Measurements from ENCODE around the gene IMMP2L. TPM values are rescaled to one million over a fixed set of nuclear protein-coding genes. Genes with fewer than 3 reads are reported as not detected.

Gene IMMP2L
- total and polyA plus RNA-seq, 2 of the 13 experiments (the other 11 are each of a cell fraction or from before 2014, with no cell fraction given): 7.8 to 16.9 TPM

DNA sequence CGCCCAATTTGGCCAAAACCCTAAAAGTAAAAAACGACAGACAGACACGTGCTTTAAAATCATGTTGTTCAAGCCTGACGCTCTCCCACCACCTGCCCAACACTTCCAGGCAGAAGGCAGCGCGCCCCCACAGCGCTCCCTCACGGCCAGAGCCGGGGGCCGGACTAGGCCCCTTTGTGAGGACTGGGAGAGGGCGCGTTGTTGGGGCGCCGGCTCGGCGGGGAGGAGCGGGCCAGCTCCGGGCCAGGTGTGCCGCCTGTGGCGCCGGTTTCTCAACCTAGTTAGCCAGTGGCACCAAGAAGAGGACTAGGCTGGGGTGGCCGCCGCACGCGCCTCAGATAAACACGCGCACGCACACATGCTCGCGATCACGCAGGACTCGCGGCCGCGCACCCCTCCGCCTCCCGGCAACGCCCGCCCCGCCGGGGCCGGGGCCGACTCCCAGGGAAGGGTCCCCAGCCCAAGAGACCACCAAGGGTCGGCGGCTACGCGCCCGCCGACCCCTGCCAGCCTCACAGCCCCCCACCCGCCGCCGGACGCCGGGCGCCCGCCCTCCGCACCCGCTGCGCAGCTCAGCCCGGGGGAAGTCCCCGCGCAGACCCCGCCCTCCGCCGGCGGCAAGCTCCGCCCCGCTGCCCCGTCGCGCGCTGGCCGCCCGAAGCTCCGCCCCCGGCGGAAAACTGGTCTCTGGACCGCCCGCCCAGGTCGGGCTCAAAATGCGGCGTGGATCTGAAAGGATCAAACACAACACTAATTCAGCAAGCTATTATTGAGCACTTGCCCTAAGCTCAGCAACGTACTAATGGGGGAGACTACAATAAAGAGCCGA, at the start of gene IMMP2L (continued):
- TF ChIP-seq SUZ12 (IDR thresholded peaks at IDR 0.05; ENCODE audit: low read depth, low read length): no peak
- no peak for TF ChIP-seq HNRNPUL1 (IDR thresholded peaks at IDR 0.05; ENCODE audit: low read depth, low read length)
- peak; percentile 72 for TF ChIP-seq KDM5B (CRISPR knock-in tag; IDR thresholded peaks at IDR 0.05; ENCODE audit: borderline replicate concordance)
- TF ChIP-seq, protein P1, sequence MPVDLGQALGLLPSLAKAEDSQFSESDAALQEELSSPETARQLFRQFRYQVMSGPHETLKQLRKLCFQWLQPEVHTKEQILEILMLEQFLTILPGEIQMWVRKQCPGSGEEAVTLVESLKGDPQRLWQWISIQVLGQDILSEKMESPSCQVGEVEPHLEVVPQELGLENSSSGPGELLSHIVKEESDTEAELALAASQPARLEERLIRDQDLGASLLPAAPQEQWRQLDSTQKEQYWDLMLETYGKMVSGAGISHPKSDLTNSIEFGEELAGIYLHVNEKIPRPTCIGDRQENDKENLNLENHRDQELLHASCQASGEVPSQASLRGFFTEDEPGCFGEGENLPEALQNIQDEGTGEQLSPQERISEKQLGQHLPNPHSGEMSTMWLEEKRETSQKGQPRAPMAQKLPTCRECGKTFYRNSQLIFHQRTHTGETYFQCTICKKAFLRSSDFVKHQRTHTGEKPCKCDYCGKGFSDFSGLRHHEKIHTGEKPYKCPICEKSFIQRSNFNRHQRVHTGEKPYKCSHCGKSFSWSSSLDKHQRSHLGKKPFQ (CRISPR knock-in tag; IDR thresholded peaks at IDR 0.05; ENCODE audit: insufficient replicate concordance): no peak
- TF ChIP-seq NFE2 (CRISPR knock-in tag; IDR thresholded peaks at IDR 0.05): no peak
- TF ChIP-seq TBP (CRISPR knock-in tag; IDR thresholded peaks at IDR 0.05): no peak
- 0 out of 2 replicates have a peak, but pooled peaks have one; percentile 91 for TF ChIP-seq ZNF343 (CRISPR knock-in tag; IDR thresholded peaks at IDR 0.05)
- TF ChIP-seq, protein P2, sequence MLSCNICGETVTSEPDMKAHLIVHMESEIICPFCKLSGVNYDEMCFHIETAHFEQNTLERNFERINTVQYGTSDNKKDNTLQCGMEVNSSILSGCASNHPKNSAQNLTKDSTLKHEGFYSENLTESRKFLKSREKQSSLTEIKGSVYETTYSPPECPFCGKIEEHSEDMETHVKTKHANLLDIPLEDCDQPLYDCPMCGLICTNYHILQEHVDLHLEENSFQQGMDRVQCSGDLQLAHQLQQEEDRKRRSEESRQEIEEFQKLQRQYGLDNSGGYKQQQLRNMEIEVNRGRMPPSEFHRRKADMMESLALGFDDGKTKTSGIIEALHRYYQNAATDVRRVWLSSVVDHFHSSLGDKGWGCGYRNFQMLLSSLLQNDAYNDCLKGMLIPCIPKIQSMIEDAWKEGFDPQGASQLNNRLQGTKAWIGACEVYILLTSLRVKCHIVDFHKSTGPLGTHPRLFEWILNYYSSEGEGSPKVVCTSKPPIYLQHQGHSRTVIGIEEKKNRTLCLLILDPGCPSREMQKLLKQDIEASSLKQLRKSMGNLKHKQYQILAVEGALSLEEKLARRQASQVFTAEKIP (CRISPR knock-in tag; IDR thresholded peaks at IDR 0.05; ENCODE audit: borderline replicate concordance): no peak
- TF ChIP-seq, protein P3, sequence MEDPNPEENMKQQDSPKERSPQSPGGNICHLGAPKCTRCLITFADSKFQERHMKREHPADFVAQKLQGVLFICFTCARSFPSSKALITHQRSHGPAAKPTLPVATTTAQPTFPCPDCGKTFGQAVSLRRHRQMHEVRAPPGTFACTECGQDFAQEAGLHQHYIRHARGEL (CRISPR knock-in tag; IDR thresholded peaks at IDR 0.05): no peak
- TF ChIP-seq ELF3 (CRISPR knock-in tag; IDR thresholded peaks at IDR 0.05): peak; percentile 23; the same call in 1 of the 2 replicates
- TF ChIP-seq KAT2B (IDR thresholded peaks at IDR 0.05; ENCODE audit: borderline replicate concordance, low read depth, low read length): no peak
- TF ChIP-seq MLLT10 (CRISPR knock-in tag; IDR thresholded peaks at IDR 0.05): no peak
- no peak for TF ChIP-seq CENPT (CRISPR knock-in tag; IDR thresholded peaks at IDR 0.05; ENCODE audit: low read depth)
- no peak; the same call in 1 of the 2 replicates for TF ChIP-seq ZNF296 (CRISPR knock-in tag; conservative IDR thresholded peaks at IDR 0.05)
- no peak for TF ChIP-seq ZNF354B (CRISPR knock-in tag; IDR thresholded peaks at IDR 0.05)
- TF ChIP-seq SOX6 (IDR thresholded peaks at IDR 0.05): no peak
- TF ChIP-seq SOX6 (CRISPR knock-in tag; IDR thresholded peaks at IDR 0.05): peak; percentile 29; the same call in 1 of the 2 replicates
- TF ChIP-seq NPAS2 (CRISPR knock-in tag; IDR thresholded peaks at IDR 0.05; ENCODE audit: borderline replicate concordance): no peak
- TF ChIP-seq TEAD3 (CRISPR knock-in tag; optimal IDR thresholded peaks at IDR 0.05; ENCODE audit: borderline replicate concordance): no peak
- TF ChIP-seq ATF7-NPFF (CRISPR knock-in tag; IDR thresholded peaks at IDR 0.05; ENCODE audit: low read depth): no peak
- TF ChIP-seq, protein P4, sequence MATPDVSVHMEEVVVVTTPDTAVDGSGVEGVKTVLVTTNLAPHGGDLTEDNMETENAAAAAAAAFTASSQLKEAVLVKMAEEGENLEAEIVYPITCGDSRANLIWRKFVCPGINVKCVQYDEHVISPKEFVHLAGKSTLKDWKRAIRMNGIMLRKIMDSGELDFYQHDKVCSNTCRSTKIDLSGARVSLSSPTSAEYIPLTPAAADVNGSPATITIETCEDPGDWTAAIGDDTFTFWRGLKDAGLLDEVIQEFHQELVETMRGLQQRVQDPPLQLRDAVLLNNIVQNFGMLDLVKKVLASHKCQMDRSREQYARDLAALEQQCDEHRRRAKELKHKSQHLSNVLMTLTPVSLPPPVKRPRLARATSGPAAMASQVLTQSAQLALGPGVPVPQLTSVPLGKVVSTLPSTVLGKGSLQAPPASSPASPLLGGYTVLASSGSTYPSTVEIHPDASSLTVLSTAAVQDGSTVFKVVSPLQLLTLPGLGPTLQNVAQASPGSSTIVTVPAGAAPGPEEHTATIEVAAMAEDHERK (CRISPR knock-in tag; IDR thresholded peaks at IDR 0.05; ENCODE audit: low read depth): no peak
- no peak for TF ChIP-seq ETV6 (CRISPR knock-in tag; conservative IDR thresholded peaks at IDR 0.05)

Measured in HepG2 (cell line).